Frontal cortex (tissue), 1 donor: ENCODE data around the gene FUCA1. TPM values are rescaled to one million over a fixed set of nuclear protein-coding genes. Genes with fewer than 3 reads are reported as not detected.

Experiments used
- total RNA-seq: library from RNA; depleted of rRNA; stranded (reverse); fragments of >200 nt; gene quantifications from one replicate; pipeline ENCODE4 v1.2.3, GENCODE V29; 2014

The FUCA1 gene
- total RNA-seq, 1 donor from 2014 or later = 21.6 TPM

Other genes with a start within 250 kb of the FUCA1 start
- 1,023 TPM for gene RPL11, start 176.5 kb downstream of the FUCA1 start, total RNA-seq
- 24.5 TPM for gene ELOA, start 124.8 kb downstream of the FUCA1 start, total RNA-seq
- gene PITHD1, start 89.9 kb downstream of the FUCA1 start, total RNA-seq = 83.6 TPM
- 27.7 TPM for gene LYPLA2, start 77.1 kb downstream of the FUCA1 start, total RNA-seq
- gene GALE, start 67.5 kb downstream of the FUCA1 start, total RNA-seq = 26.1 TPM
- 11.8 TPM for gene HMGCL, start 42.9 kb downstream of the FUCA1 start, total RNA-seq
- not detected for gene CNR2, start 45.1 kb upstream of the FUCA1 start, total RNA-seq
- 89.3 TPM for gene PNRC2, start 91.5 kb upstream of the FUCA1 start, total RNA-seq
- 106 TPM for gene SRSF10, start 112.0 kb upstream of the FUCA1 start, total RNA-seq
- gene MYOM3, start 243.8 kb upstream of the FUCA1 start, total RNA-seq = not detected